ENCODE measurements around the gene PDCD10. TPM values are rescaled to one million over a fixed set of nuclear protein-coding genes. Genes with fewer than 3 reads are reported as not detected.
A peak's percentile ranks its signal among the peaks of the same experiment; 100 is the strongest.

Gene PDCD10
- polyA plus RNA-seq, 1 of the 3 experiments (the other 2 are of a cell fraction): 29.0 TPM

GRCh38 chr3:167728176-167728575 is 6.5 kb downstream of the PDCD10 start:
- no peak overlapping the region for H3K4me2 ChIP-seq
- peaks cover 8% of the 10 kb centered on the region for H3F3A ChIP-seq (replicated peaks; ENCODE audit: insufficient read depth)
- H3K4me1 ChIP-seq (ENCODE audit: control insufficient read depth in 1 of 2, insufficient read depth in 2 of 2, low read depth in 1 of 2, low read length in 1 of 2): peaks cover 3 to 11% of the 10 kb centered on the region in 2 experiments; a peak in 3 of 4 replicates
- no peak for DNase-seq
- TF ChIP-seq FOSL2 (IDR thresholded peaks at IDR 0.05; ENCODE audit: borderline replicate concordance, low read depth): no peak; the same call in 1 of the 2 replicates
- peak; percentile 32; the same call in 1 of the 2 replicates for TF ChIP-seq TCF12 (IDR thresholded peaks at IDR 0.05)
- TF ChIP-seq FOXM1 (IDR thresholded peaks at IDR 0.05; ENCODE audit: low read depth): no peak
- TF ChIP-seq PBX3 (IDR thresholded peaks at IDR 0.05): peak; percentile 37; the same call in 1 of the 2 replicates
- no peak overlapping the region for H3K9ac ChIP-seq
- H3K79me2 ChIP-seq (ENCODE audit: insufficient read depth): peaks cover 100% of the 10 kb centered on the region
- no peaks in the 10 kb centered on the region for H3K9me3 ChIP-seq
- POLR2A ChIA-PET: no interaction called here
- no peak overlapping the region for H2AFZ ChIP-seq (ENCODE audit: low read depth)
- WGBS (ENCODE audit: low lambda C conversion rate): 26% methylated on average over 3 of the region's 3 CpGs
- peaks cover 96% of the 10 kb centered on the region for H4K20me1 ChIP-seq (ENCODE audit: insufficient read depth)
- H3K36me3 ChIP-seq (replicated peaks in 1 of 2; ENCODE audit: control insufficient read depth in 1 of 2, insufficient read depth in 2 of 2, low read length in 1 of 2): peaks cover 3 to 4% of the 10 kb centered on the region in 2 experiments
- H3K27me3 ChIP-seq (ENCODE audit: insufficient read depth): no peaks in the 10 kb centered on the region
- no peak overlapping the region for H3K4me3 ChIP-seq (ENCODE audit: low read depth in 2 of 2, low read length in 1 of 2)
- no peaks in the 10 kb centered on the region for H3K9me2 ChIP-seq
- CTCF ChIA-PET: interaction anchor here (1.3 to 1.4 kb wide), 2 partner anchors 8 to 20 kb away, joined by 3 read pairs; no protein-coding TSS in a partner anchor
- H3K27ac ChIP-seq (ENCODE audit: low read depth in 2 of 2, low read length in 1 of 2): peak overlapping the region in 1 of 2 experiments; percentile 51; a peak in 2 of 4 replicates

GRCh38 chr3:167723872-167724271 is 10.8 kb downstream of the PDCD10 start:
- ChIA-PET POLR2A (interaction anchor here (1.2 kb wide), 1 partner anchor 12 kb away, joined by 3 read pairs; the partner anchor contains the start of gene SERPINI1), CTCF (interaction anchor here (0.6 to 1.5 kb wide), 2 partner anchors 18 to 344 kb away, joined by 3 read pairs; partner anchors contain the start of gene ZBBX)
- H4K20me1 ChIP-seq (ENCODE audit: insufficient read depth): peaks cover 70% of the 10 kb centered on the region
- WGBS (ENCODE audit: low lambda C conversion rate): 98% methylated on average over 3 of the region's 3 CpGs
- H3K9ac ChIP-seq: no peak overlapping the region
- no peaks in the 10 kb centered on the region for H3K9me2 ChIP-seq
- peaks cover 6% of the 10 kb centered on the region for H3F3A ChIP-seq (replicated peaks; ENCODE audit: insufficient read depth)
- no peak overlapping the region for H3K4me3 ChIP-seq (ENCODE audit: low read depth in 2 of 2, low read length in 1 of 2)
- no peaks in the 10 kb centered on the region for H3K27me3 ChIP-seq (ENCODE audit: insufficient read depth)
- DNase-seq: no peak
- H3K4me1 ChIP-seq (ENCODE audit: control insufficient read depth in 1 of 2, insufficient read depth in 2 of 2, low read depth in 1 of 2, low read length in 1 of 2): 0 out of 4 replicates have a peak, but pooled peaks cover 0 to 6% of the 10 kb centered on the region in 2 experiments
- H3K9me3 ChIP-seq: no peaks in the 10 kb centered on the region
- peaks cover 96% of the 10 kb centered on the region for H3K79me2 ChIP-seq (ENCODE audit: insufficient read depth)
- H3K4me2 ChIP-seq: no peak overlapping the region
- no peak for TF ChIP-seq USF1 (IDR thresholded peaks at IDR 0.05; ENCODE audit: borderline replicate concordance, low read depth)
- no peak for TF ChIP-seq FOXJ3 (CRISPR knock-in tag; IDR thresholded peaks at IDR 0.05)
- TF ChIP-seq FOXM1 (IDR thresholded peaks at IDR 0.05; ENCODE audit: low read depth): no peak
- no peak for TF ChIP-seq RXRA (IDR thresholded peaks at IDR 0.05; ENCODE audit: borderline replicate concordance, low read depth)
- TF ChIP-seq USF2 (IDR thresholded peaks at IDR 0.05; ENCODE audit: borderline replicate concordance, low read depth, low read length): no peak
- no peak for TF ChIP-seq JUND (IDR thresholded peaks at IDR 0.05)
- no peak for TF ChIP-seq NFIC (IDR thresholded peaks at IDR 0.05; ENCODE audit: borderline replicate concordance)
- TF ChIP-seq RCOR1 (IDR thresholded peaks at IDR 0.05; ENCODE audit: low read length): no peak
- no peak overlapping the region for H2AFZ ChIP-seq (ENCODE audit: low read depth)
- H3K36me3 ChIP-seq (replicated peaks in 1 of 2; ENCODE audit: control insufficient read depth in 1 of 2, insufficient read depth in 2 of 2, low read length in 1 of 2): peaks cover 19 to 24% of the 10 kb centered on the region in 2 experiments
- H3K27ac ChIP-seq (ENCODE audit: low read depth in 2 of 2, low read length in 1 of 2): no peak overlapping the region
